Measurements from ENCODE around the gene SCN4B.

SCN4B gene

DNA sequence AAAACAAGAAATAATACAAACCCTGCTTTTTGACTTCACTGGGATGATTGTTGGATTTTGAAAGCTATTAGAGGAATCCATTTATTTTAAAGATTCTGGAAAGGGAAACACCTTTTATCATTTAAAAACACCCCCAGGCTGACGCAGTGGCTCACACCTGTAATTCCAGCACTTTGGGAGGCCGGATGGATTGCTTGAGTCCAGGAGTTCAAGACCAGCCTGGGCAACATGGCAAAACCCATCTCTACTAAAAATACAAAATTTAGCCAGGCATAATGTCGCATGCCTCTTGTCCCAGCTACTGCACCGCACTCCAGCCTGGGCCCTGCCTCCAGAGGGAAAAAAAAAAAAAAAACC is 24.1 kb upstream of the SCN4B start:
- TF ChIP-seq, protein P1, sequence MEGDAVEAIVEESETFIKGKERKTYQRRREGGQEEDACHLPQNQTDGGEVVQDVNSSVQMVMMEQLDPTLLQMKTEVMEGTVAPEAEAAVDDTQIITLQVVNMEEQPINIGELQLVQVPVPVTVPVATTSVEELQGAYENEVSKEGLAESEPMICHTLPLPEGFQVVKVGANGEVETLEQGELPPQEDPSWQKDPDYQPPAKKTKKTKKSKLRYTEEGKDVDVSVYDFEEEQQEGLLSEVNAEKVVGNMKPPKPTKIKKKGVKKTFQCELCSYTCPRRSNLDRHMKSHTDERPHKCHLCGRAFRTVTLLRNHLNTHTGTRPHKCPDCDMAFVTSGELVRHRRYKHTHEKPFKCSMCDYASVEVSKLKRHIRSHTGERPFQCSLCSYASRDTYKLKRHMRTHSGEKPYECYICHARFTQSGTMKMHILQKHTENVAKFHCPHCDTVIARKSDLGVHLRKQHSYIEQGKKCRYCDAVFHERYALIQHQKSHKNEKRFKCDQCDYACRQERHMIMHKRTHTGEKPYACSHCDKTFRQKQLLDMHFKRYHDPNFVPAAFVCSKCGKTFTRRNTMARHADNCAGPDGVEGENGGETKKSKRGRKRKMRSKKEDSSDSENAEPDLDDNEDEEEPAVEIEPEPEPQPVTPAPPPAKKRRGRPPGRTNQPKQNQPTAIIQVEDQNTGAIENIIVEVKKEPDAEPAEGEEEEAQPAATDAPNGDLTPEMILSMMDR (conservative IDR thresholded peaks at IDR 0.05): no peak

DNA sequence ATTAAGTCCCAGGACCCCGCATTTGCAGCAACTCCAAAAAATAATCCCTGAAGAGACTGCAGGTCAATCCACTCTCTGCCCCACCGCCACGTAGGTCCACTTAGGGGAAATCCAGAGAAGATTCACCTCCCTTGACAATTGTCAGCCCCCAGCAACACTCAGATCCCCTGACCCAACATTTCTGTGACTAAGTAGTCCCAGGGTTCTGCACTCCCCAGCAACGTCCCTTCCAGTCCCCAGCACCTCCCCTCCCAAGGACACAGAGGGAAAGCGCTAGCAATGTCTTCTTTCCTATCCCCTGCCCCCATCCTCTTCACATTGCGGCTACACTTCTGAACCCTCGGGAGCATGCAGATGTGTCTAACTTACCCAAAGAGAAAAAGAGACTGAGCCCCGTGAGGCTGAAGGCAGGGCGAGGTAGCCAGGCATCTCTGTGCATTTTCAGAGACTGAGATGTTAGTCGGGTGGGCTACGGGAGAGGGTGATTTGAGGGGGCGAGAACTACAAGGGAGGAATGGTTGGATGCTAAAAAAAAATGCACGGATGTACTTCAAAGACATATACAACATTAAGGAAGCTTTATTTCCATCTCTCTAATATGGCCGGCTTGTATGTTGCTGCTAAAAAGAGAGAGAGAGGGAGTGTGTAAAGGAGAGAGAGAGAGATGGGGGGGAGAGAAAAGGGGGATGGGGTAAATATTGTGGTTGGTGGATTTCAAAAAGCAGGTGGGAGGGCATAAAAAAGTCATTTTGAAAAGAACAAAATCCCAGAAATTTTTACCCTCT is 23.6 kb upstream of the SCN4B start, which contains the start of gene SCN2B:
SCN2B (minus strand) TSS at position 647 of the 785 bp plus-strand sequence; CDS start at position 439, 208 bp downstream.
- TF ChIP-seq, protein P1 (conservative IDR thresholded peaks at IDR 0.05): no peak
- no peak within 1 kb of the TSS for H3K27ac ChIP-seq

More for the DNA sequence above, 24.1 kb upstream of the SCN4B start:
- H3K27ac ChIP-seq: no peak overlapping the region

DNA sequence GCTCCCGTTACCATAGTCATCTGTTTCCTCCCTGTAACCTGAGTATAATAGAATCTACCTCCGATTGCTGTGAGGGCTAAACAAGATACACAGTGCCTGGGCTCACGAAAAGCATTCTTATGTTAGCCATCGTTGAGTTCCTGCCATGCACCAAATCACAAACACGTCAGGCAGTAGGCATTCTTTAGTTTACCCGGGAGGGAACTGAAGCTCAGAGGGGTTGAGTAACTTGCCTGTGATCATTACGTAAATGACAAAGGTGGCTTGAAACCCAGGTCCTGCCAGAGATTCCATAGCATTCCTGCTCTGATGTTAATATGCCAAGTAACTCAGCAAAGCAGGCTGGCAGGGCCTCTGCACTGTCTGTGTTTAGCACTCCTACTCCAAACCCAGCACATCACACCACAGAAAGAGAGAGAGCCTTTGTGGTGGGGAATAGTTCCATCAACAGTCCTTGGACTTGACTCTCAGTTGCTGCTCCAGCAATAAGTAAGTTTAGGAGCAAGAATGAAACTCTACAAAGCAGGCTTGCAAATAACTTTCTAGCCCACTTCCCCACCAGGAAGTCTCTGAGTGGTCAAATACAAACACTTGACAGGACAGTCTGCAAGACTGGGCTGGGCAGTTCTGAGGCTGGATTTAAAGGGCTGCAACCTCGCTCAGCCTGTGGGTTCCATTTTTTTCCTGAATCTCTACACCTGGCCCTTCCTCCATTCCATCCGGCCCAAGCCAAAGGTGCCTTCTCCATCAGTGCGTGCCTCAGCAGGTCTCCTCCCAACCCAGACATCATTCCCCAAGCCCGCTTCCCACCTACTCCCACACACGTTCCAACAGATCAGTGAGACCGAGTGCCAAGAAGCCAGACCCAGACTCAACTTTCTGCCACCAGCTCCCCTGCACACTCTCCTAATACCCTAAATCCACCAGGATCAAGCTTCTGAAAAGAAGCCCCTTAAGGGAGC is 22.7 kb upstream of the SCN4B start:
- H3K27ac ChIP-seq: no peak overlapping the region
- TF ChIP-seq, protein P1 (conservative IDR thresholded peaks at IDR 0.05): no peak

DNA sequence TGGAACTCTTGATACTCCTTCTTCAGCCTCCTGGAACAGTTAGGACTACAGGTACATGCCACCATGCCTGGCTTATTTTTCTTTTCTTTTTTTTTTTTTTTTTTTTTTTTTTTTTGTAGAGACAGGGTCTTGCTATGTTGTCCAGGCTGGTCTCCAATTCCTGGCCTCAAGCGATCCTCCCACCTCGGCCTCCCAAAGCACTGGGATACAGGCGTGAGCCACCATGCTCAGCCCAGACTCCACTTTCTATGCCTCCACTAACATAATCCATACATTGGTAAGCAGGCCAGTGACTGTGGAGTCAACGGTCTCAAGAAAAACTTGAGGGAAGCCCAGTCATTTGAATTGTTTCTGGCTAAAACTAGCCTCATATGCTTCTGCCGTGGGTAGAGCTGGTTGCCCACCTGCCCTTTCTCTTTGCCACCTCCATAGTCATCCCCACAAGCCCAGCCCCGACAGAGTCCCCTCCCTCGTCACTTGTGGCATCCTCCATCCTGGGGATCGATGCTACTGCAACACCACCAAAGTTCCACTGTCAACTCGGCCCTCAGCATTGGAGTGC is 21.5 kb upstream of the SCN4B start:
- TF ChIP-seq, protein P1 (conservative IDR thresholded peaks at IDR 0.05): no peak
- H3K27ac ChIP-seq: no peak overlapping the region

DNA sequence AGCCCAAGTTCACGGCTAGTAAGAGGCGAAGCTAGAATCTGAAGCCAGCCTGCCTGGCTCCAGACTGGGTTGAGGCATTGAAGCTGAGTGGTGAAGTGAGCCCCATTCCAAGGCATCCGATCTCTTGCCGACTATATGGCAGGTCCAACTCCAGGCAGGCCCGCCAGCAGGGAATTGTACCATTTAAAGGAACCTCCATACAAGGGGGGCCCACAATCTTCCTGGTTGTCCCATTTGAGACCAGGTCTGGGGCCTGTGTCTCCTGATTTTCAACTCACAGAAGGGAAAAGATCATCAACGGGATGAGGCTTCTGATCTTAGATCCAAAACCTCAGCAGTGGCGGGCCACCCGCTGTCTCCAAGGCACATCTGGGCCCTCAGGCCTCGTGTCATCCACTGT is 19.7 kb upstream of the SCN4B start:
- no peak overlapping the region for H3K27ac ChIP-seq
- TF ChIP-seq, protein P1 (conservative IDR thresholded peaks at IDR 0.05): no peak

DNA sequence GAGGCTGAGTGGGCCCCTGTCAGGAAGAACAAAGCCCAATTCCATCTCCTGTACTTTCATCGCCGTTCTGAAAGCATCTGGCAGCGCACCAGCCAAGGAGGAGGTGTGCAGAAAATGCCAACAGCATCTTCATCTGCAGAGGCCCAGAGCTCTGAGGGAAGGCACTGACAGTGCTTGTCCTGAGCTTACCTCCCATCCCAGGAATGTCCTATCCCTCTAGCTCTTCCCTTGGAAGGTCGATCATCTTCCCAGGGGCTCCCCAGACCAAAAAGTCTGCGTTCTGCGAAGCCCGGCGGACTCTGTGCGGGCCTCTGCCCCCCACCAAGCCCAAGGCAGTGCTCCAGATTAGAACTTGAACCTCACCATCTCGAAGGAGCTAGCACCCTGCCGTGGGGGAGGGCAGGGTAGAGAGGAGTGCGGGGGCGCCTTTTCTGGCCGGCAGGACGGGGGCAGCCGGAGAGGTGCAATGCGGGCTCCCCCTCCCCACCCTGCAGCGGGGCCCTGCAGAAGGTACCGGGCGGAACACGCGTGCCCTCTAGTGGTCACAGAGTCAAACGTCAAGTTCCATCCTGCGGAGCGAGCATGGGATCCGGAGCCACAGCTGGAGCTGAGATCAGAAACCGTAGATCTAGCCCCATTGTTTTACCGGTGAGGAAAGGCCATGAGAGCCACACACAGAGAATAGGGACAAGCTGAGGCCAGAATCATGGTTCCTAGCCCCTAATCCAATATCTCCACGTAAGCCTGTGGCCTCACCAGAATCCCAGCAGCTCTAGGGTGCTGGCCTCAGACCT is 18.8 kb upstream of the SCN4B start:
- TF ChIP-seq, protein P1 (conservative IDR thresholded peaks at IDR 0.05): peak; percentile 97
- H3K27ac ChIP-seq: no peak overlapping the region; the same call in 1 of the 2 replicates
